Measurements from ENCODE around the gene VPS45. TPM values are rescaled to one million over a fixed set of nuclear protein-coding genes. Genes with fewer than 3 reads are reported as not detected.

The VPS45 gene
- total RNA-seq, 1 donor: 36.9 TPM

DNA sequence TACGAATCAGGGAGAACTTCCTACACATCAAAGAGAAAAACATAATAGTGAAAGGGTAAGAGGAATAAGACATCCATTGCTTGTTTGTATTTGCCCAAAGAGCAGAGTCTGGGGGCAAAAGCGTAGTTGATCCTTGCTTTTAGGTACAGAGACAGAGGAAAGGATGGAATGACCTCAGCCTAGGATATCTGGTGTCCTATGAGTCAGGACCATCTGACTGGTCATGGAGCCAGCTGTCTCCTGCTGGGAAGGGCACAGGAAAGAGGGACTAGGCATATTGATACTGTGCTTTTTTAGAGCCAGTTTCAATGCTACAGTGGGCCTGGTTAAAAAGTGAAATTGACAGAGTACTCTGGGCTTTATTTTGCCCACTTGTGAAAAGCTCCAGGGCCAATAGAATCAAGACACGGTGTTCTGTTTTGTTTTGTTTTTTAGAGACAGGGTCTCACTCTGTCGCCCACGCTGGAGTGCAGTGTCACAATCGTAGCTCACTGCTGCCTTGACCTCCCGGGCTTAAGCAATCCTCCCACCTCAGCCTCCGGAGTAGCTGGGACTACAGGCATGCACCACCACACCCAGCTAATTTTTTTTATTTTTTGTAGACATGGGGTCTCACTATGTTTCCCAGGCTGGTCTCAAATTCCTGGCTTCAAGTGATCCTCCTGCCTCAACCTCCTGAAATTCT is 85.3 kb downstream of the VPS45 start:
- Histone ChIP-seq H2AFZ (ENCODE audit: low read length) (no peak overlapping the region), H3K9me3 (ENCODE audit: low read depth, low read length) (no peaks in the 10 kb centered on the region), H3K36me3 (ENCODE audit: insufficient read depth, low read length) (peaks cover 54% of the 10 kb centered on the region), H3K79me2 (ENCODE audit: insufficient read depth, low read length) (peaks cover 52% of the 10 kb centered on the region), H3K27me3 (ENCODE audit: insufficient read depth, low read length) (no peaks in the 10 kb centered on the region), H3K4me1 (ENCODE audit: insufficient read depth, low read length) (peaks cover 43% of the 10 kb centered on the region), H4K20me1 (ENCODE audit: insufficient read depth, low read length) (peaks cover 5% of the 10 kb centered on the region), H3K4me3 (ENCODE audit: insufficient read depth, low read length) (no peak overlapping the region), H3K27ac (ENCODE audit: low read depth, low read length) (peak overlapping the region; percentile 85), H3K4me2 (ENCODE audit: insufficient read depth, low read length) (peak overlapping the region; percentile 58)
- TF ChIP-seq, protein P1, sequence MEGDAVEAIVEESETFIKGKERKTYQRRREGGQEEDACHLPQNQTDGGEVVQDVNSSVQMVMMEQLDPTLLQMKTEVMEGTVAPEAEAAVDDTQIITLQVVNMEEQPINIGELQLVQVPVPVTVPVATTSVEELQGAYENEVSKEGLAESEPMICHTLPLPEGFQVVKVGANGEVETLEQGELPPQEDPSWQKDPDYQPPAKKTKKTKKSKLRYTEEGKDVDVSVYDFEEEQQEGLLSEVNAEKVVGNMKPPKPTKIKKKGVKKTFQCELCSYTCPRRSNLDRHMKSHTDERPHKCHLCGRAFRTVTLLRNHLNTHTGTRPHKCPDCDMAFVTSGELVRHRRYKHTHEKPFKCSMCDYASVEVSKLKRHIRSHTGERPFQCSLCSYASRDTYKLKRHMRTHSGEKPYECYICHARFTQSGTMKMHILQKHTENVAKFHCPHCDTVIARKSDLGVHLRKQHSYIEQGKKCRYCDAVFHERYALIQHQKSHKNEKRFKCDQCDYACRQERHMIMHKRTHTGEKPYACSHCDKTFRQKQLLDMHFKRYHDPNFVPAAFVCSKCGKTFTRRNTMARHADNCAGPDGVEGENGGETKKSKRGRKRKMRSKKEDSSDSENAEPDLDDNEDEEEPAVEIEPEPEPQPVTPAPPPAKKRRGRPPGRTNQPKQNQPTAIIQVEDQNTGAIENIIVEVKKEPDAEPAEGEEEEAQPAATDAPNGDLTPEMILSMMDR (IDR thresholded peaks at IDR 0.05; ENCODE audit: extremely low read depth, low read depth, low read length): no peak
- peak; percentile 95 for DNase-seq (ENCODE audit: insufficient read length, low spot score, missing footprints)

GRCh38 chr1:150154143-150154542 is 86.6 kb downstream of the VPS45 start:
- Histone ChIP-seq H3K4me3 (ENCODE audit: insufficient read depth, low read length) (no peak overlapping the region), H3K9me3 (ENCODE audit: low read depth, low read length) (no peaks in the 10 kb centered on the region), H3K36me3 (ENCODE audit: insufficient read depth, low read length) (peaks cover 67% of the 10 kb centered on the region), H3K27ac (ENCODE audit: low read depth, low read length) (peak overlapping the region; percentile 85), H3K79me2 (ENCODE audit: insufficient read depth, low read length) (peaks cover 52% of the 10 kb centered on the region), H2AFZ (ENCODE audit: low read length) (no peak overlapping the region), H3K4me2 (ENCODE audit: insufficient read depth, low read length) (no peak overlapping the region), H3K4me1 (ENCODE audit: insufficient read depth, low read length) (peaks cover 39% of the 10 kb centered on the region), H4K20me1 (ENCODE audit: insufficient read depth, low read length) (peaks cover 5% of the 10 kb centered on the region), H3K27me3 (ENCODE audit: insufficient read depth, low read length) (no peaks in the 10 kb centered on the region)
- TF ChIP-seq, protein P1 (IDR thresholded peaks at IDR 0.05; ENCODE audit: extremely low read depth, low read depth, low read length): no peak
- DNase-seq (ENCODE audit: insufficient read length, low spot score, missing footprints): no peak

GRCh38 chr1:150155413-150156071 is 88.0 kb downstream of the VPS45 start:
- DNase-seq (ENCODE audit: insufficient read length, low spot score, missing footprints): no peak
- Histone ChIP-seq H3K36me3 (ENCODE audit: insufficient read depth, low read length) (peaks cover 78% of the 10 kb centered on the region), H3K27ac (ENCODE audit: low read depth, low read length) (peak overlapping the region; percentile 7), H3K4me3 (ENCODE audit: insufficient read depth, low read length) (no peak overlapping the region), H4K20me1 (ENCODE audit: insufficient read depth, low read length) (peaks cover 5% of the 10 kb centered on the region), H2AFZ (ENCODE audit: low read length) (no peak overlapping the region), H3K4me2 (ENCODE audit: insufficient read depth, low read length) (no peak overlapping the region), H3K9me3 (ENCODE audit: low read depth, low read length) (no peaks in the 10 kb centered on the region), H3K79me2 (ENCODE audit: insufficient read depth, low read length) (peaks cover 51% of the 10 kb centered on the region), H3K4me1 (ENCODE audit: insufficient read depth, low read length) (peaks cover 39% of the 10 kb centered on the region), H3K27me3 (ENCODE audit: insufficient read depth, low read length) (no peaks in the 10 kb centered on the region)
- TF ChIP-seq, protein P1 (IDR thresholded peaks at IDR 0.05; ENCODE audit: extremely low read depth, low read depth, low read length): no peak

- peaks cover 37% of the 10 kb centered on the region for H3K4me1 ChIP-seq (ENCODE audit: insufficient read depth, low read length)
- H2AFZ ChIP-seq (ENCODE audit: low read length): no peak overlapping the region
- no peak overlapping the region for H3K4me2 ChIP-seq (ENCODE audit: insufficient read depth, low read length)
- H3K79me2 ChIP-seq (ENCODE audit: insufficient read depth, low read length): peaks cover 36% of the 10 kb centered on the region
- DNase-seq (ENCODE audit: insufficient read length, low spot score, missing footprints): peak; percentile 84
- TF ChIP-seq, protein P1 (IDR thresholded peaks at IDR 0.05; ENCODE audit: extremely low read depth, low read depth, low read length): no peak
- H3K27me3 ChIP-seq (ENCODE audit: insufficient read depth, low read length): no peaks in the 10 kb centered on the region
- peak overlapping the region; percentile 35 for H3K27ac ChIP-seq (ENCODE audit: low read depth, low read length)
- H4K20me1 ChIP-seq (ENCODE audit: insufficient read depth, low read length): peaks cover 5% of the 10 kb centered on the region
- H3K4me3 ChIP-seq (ENCODE audit: insufficient read depth, low read length): no peak overlapping the region
- H3K36me3 ChIP-seq (ENCODE audit: insufficient read depth, low read length): peaks cover 77% of the 10 kb centered on the region
- H3K9me3 ChIP-seq (ENCODE audit: low read depth, low read length): no peaks in the 10 kb centered on the region
Observed at GRCh38 chr1:150156868-150157603, 89.5 kb downstream of the VPS45 start.

Data from osteoblast (primary cell).